ENCODE data around the gene TSPAN16.

DNA sequence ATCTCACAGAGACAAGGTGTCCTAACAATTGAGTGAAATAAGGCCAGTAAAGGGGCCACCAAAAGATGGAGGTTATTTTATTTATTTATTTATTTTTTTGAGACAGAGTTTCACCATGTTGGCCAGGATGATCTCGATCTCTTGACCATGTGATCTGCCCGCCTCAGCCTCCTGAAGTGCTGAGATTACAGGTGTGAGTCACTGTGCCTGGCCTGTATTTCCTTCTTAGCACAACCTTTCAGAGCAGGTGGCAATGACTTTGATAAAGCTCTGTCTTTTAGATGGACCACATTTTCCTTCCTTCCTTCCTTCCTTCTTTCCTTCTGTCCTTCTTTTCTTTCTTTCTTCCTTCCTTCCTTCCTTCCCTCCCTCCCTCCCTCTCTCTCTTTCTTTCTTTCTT, 22.7 kb upstream of the TSPAN16 start:
- TF ChIP-seq CTCF (IDR thresholded peaks at IDR 0.05) (no peak), POLR2A (IDR thresholded peaks at IDR 0.05) (no peak)

All from right lobe of liver (tissue), 4 donors.